Measurements from ENCODE around the gene ABCC6.
"Not testable (repeated sequence)": the region's sequence is repeated elsewhere in the genome, so short reads cannot be mapped to it uniquely, and the experiment has no call there.

ABCC6 gene

DNA sequence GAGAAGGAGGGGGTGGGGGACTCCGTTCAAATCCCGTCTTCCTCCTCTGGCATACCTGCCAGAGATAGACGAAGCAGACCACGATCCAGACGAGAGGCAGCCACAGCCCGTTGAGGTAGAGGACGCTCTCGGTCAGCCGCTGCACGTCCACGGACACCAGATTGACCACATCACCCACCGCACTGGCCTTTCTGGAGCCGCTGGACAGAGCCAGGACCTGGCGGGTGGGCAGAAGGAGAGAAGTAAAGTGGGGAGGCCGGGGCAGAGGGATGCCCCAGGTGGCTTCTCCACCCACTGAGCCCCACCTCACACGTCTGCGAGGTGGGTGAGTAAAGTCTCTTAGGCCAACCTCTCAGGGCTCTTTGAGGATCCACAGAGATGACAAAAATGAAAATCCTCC is 25.3 kb downstream of the ABCC6 start:
- no peak for DNase-seq
- Histone ChIP-seq H3K4me3 (ENCODE audit: low read depth, low read length) (no peak overlapping the region), H3K36me3 (peaks cover 3% of the 10 kb centered on the region; the same call in 1 of the 2 replicates), H3K27me3 (ENCODE audit: insufficient read depth, low read depth, severe bottlenecking) (no peaks in the 10 kb centered on the region), H3K9me3 (ENCODE audit: severe bottlenecking) (no peaks in the 10 kb centered on the region), H3K27ac (no peak overlapping the region)
- TF ChIP-seq, protein P1, sequence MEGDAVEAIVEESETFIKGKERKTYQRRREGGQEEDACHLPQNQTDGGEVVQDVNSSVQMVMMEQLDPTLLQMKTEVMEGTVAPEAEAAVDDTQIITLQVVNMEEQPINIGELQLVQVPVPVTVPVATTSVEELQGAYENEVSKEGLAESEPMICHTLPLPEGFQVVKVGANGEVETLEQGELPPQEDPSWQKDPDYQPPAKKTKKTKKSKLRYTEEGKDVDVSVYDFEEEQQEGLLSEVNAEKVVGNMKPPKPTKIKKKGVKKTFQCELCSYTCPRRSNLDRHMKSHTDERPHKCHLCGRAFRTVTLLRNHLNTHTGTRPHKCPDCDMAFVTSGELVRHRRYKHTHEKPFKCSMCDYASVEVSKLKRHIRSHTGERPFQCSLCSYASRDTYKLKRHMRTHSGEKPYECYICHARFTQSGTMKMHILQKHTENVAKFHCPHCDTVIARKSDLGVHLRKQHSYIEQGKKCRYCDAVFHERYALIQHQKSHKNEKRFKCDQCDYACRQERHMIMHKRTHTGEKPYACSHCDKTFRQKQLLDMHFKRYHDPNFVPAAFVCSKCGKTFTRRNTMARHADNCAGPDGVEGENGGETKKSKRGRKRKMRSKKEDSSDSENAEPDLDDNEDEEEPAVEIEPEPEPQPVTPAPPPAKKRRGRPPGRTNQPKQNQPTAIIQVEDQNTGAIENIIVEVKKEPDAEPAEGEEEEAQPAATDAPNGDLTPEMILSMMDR (IDR thresholded peaks at IDR 0.05; ENCODE audit: low read depth, low read length) = no peak

DNA sequence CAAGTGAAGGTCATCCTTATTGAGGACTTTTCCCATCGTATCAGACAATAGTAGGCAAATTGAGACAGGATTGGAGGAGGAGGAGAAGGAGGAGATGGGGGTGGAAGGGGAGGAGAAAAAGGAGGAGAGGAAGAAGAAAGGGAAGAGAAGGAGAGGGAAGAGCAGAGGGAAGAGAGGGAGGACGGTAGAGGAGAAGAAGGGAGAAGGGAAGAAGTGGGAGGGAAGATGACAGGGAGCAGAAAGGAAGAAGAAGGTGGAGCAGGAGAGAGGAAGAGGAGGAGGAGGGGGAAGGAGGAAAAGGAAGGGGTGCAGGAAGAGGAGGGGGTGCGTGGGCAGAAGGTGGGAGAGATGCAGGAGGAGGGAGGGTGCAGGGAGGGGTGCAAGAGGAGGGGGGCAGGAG is 26.0 kb downstream of the ABCC6 start:
- no peak for DNase-seq
- TF ChIP-seq, protein P1 (IDR thresholded peaks at IDR 0.05; ENCODE audit: low read depth, low read length) = no peak
- Histone ChIP-seq H3K27me3 (ENCODE audit: insufficient read depth, low read depth, severe bottlenecking) (no peaks in the 10 kb centered on the region), H3K36me3 (peaks cover 3% of the 10 kb centered on the region; the same call in 1 of the 2 replicates), H3K27ac (no peak overlapping the region), H3K4me3 (ENCODE audit: low read depth, low read length) (no peak overlapping the region), H3K9me3 (ENCODE audit: severe bottlenecking) (no peaks in the 10 kb centered on the region)

DNA sequence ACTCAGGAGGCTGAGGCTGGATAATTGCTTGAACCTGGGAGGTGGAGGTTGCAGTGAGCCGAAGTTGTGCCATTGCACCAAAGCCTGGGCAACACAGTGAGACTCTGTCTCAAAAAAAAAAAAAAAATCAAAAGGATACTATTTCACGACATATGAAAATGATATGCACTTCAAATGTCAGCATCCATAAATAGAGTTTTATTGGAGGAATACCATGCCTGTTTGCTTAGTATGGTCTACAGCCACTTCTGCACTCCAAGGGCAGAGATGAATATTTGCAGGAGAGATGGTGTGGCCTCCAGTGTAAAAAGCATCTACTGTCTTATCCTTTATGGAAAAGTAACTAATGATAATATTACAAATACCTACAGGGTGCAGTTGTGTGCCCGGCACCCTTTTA is 27.2 kb downstream of the ABCC6 start:
- Histone ChIP-seq H3K27ac (no peak overlapping the region), H3K9me3 (ENCODE audit: severe bottlenecking) (no peaks in the 10 kb centered on the region), H3K36me3 (peaks cover 3% of the 10 kb centered on the region; the same call in 1 of the 2 replicates), H3K27me3 (ENCODE audit: insufficient read depth, low read depth, severe bottlenecking) (no peaks in the 10 kb centered on the region), H3K4me3 (ENCODE audit: low read depth, low read length) (no peak overlapping the region)
- TF ChIP-seq, protein P1 (IDR thresholded peaks at IDR 0.05; ENCODE audit: low read depth, low read length) = no peak
- DNase-seq = no peak

DNA sequence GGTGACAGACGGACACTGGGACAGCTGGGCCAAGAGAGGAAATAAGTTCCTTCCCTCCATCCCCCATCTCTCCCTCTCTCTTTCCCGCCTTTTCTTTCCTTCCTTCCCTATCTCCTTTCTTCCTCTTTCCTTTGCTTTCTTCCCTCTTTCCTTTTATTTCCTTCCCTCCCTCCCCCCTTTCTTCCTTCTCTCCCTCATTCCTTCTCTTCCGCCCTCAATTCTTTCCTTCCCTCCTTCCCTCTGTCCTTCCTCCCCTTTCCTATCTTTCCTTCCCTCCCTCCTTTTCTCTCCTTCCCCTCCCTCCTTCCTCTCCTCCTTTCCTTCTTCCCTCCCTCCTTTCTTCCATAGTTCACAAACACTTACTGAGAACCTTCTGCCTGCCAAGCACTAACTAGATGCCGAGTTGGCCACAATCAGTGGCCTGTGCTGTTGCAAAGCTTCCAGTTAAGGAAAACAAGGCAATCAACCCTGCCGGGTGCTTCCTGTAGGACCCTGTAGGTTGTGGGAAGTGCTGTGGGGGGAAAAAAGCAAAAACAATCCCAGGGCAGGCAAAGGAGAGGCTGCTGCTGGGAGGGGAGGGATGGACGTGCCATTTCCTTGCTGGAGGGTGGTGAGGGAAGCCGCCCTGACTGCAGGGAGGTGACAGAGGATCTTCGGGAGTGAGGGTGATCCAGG is 31.7 kb downstream of the ABCC6 start:
- TF ChIP-seq, protein P1 (IDR thresholded peaks at IDR 0.05; ENCODE audit: low read depth, low read length) = no peak
- no peaks in the 10 kb centered on the region for H3K9me3 ChIP-seq (ENCODE audit: severe bottlenecking)
- no peaks in the 10 kb centered on the region for H3K27me3 ChIP-seq (ENCODE audit: insufficient read depth, low read depth, severe bottlenecking)
- no peaks in the 10 kb centered on the region; the same call in 1 of the 2 replicates for H3K36me3 ChIP-seq
- H3K4me3 ChIP-seq (ENCODE audit: low read depth, low read length) = no peak overlapping the region
- no peak overlapping the region for H3K27ac ChIP-seq
- no peak for DNase-seq

DNA sequence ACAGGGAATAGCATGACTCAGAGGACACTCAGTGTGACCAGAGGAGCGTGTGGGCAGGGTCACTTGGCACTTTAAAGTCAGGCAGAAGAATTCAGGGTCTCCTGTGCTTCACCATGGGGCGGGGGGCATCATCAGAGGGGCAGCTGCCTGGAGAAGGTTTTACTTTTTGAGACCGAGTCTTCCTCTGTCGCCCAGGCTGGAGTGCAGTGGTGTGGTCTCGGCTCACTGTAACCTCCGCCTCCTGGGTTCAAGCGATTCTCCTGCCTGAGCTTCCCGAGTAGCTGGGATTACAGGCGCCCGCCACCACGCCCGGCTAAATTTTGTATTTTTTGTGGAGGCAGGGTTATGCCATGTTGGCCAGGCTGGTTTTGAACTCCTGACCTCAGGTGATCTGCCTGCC is 32.3 kb downstream of the ABCC6 start:
- DNase-seq; H3K36me3 ChIP-seq; H3K27me3 ChIP-seq (ENCODE audit: insufficient read depth, low read depth, severe bottlenecking); H3K4me3 ChIP-seq (ENCODE audit: low read depth, low read length); H3K9me3 ChIP-seq (ENCODE audit: severe bottlenecking); H3K27ac ChIP-seq: not testable (repeated sequence)

DNA sequence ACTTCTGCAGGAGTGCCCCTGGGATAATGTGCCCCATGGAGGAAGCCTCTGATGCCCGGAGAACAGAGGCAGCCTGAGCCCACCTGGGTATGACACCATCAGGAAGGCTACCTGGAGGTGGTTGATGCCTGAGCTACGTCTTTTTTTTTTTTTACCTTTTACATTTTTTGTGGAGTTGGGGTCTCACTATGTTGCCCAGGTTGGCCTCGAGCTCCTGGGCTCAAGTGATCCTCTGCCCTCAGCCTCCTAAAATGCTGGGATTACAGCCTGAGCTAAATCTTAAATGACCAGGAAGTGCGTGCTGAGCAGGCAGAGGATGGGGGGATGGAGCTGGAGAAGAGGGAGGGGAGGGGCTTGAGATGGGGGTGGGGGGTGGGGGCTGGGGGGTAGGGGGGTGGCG is 32.7 kb downstream of the ABCC6 start:
- Histone ChIP-seq H3K36me3 (no peaks in the 10 kb centered on the region; the same call in 1 of the 2 replicates), H3K9me3 (ENCODE audit: severe bottlenecking) (no peaks in the 10 kb centered on the region), H3K27me3 (ENCODE audit: insufficient read depth, low read depth, severe bottlenecking) (no peaks in the 10 kb centered on the region), H3K27ac (no peak overlapping the region), H3K4me3 (ENCODE audit: low read depth, low read length) (no peak overlapping the region)
- DNase-seq = no peak
- TF ChIP-seq, protein P1 (IDR thresholded peaks at IDR 0.05; ENCODE audit: low read depth, low read length) = no peak
